Activated gamma-delta T cell treated with anti-CD3 and anti-CD28 coated beads, Interleukin-2, amount 50 U/mL, for 16 hours (primary cell): Measurements from ENCODE around the gene SMIM31.

Experiments
- DNase-seq: peaks from one replicate; pipeline ENCODE4 v3.0.0-alpha.2; 2020; ENCODE audit warnings: low read depth

Gene SMIM31

GRCh38 chr4:164753873-164754488 lies at the start of gene SMIM31:
SMIM31 (plus strand) TSS chr4:164754131; CDS start chr4:164770444, 16,313 bp downstream.
- DNase-seq: no peak

- DNase-seq: no peak
Observed at GRCh38 chr4:164706675-164707074, 47.3 kb upstream of the SMIM31 start.

- no peak for DNase-seq
Observed at GRCh38 chr4:164716901-164717300, 37.0 kb upstream of the SMIM31 start.

GRCh38 chr4:164718827-164719226 lies 35.1 kb upstream of the SMIM31 start:
- no peak for DNase-seq

- no peak for DNase-seq
Observed at GRCh38 chr4:164725066-164725465, 28.9 kb upstream of the SMIM31 start.

DNA sequence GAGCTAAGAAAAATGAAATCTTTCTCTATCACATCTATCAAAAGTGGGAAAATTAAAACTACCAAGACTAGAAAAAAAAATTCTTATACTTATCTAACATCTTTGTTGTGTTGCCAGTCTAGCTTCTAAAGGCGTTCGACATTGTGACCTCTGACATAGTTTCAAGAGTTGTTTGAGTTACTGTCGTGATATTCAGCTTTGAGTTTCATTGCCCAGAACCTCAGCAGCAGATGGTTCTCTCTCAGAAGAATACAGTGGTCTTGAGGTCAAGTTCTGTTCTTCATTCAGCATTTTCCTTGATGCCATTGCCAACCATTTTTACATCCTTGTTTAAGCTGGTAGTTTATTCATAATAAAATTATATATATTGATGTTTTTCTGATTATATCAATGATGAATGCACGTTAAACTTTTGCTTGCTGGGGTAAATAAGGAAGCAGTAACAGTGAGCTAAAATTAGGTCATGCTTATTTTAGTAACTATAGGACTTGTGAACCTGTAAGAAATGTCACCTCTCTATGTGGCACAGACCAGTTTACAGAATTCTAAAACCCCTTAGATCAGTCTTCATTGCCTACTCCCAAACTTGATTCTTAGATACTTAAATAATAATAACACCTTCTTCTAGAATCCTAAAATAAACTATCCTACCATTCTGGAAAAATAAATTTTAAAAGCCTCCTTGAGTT lies 23.1 kb upstream of the SMIM31 start:
- DNase-seq: no peak

GRCh38 chr4:164731827-164732474 lies 22.0 kb upstream of the SMIM31 start:
- DNase-seq: peak; percentile 8

GRCh38 chr4:164734484-164734883 lies 19.4 kb upstream of the SMIM31 start:
- no peak for DNase-seq

DNA sequence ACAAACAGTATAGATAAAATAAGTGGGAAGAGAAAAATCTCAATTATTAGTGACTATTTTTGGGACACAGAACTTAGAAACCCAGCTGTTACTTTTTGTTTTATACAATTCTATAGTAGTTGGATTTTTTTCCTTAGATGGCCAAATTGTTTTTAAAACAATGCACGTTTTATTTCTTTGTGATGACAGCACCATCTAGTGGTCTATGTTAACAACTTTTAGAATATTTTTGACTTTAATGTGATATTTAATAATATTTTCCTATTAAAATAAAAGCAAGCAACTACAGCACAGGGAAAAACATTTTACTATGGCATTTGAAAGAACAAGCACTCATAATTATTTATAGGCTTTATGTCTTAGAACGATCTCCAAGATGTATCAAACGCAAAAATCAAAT lies 5.6 kb upstream of the SMIM31 start:
- DNase-seq: no peak

DNA sequence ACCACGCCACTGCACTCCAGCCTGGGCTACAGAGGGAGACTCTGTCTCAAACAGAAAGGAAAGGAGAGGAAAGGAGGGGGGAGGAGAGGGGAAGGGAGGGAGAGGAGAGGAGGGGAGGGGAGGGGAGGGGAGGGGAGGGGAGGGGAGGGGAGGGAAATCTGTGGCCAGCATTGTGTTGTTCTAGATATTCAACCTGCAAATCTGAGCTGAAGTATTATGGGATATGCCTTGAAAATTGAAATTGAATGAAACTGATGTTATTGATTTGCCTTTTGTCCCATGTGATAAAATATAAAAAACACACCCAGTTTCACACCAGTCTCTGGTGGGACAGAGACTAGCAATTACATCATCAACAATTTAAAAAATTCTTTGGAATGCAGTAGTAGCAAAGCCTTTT lies 1.5 kb downstream of the SMIM31 start:
- DNase-seq: no peak

GRCh38 chr4:164756686-164757085 lies 2.8 kb downstream of the SMIM31 start:
- DNase-seq: no peak

GRCh38 chr4:164761241-164761640 lies 7.3 kb downstream of the SMIM31 start:
- no peak for DNase-seq

- no peak for DNase-seq
Observed at GRCh38 chr4:164761746-164762275, 7.9 kb downstream of the SMIM31 start.

GRCh38 chr4:164765096-164765495 lies 11.2 kb downstream of the SMIM31 start:
- DNase-seq: no peak

DNA sequence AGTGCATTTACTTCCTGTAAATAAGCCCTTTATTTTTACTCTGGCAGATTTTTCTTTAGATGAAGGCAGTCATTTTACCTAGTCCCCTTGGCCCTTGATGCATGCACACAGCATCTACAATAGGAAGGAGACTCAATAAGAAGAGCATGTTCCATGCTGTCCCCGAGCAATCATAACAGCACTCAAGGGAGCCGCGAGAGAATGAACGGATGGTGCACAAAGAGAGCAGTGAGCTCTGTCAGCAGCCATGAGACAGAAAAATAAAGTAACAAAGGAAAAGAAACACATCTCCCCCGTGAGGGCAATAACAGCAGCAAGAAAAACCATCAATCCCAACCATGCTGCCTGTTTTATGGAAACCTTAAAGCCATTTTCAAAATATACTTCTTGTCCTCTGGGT lies 11.9 kb downstream of the SMIM31 start:
- DNase-seq: no peak

- DNase-seq: no peak
Observed at GRCh38 chr4:164768516-164768915, 14.6 kb downstream of the SMIM31 start.

DNA sequence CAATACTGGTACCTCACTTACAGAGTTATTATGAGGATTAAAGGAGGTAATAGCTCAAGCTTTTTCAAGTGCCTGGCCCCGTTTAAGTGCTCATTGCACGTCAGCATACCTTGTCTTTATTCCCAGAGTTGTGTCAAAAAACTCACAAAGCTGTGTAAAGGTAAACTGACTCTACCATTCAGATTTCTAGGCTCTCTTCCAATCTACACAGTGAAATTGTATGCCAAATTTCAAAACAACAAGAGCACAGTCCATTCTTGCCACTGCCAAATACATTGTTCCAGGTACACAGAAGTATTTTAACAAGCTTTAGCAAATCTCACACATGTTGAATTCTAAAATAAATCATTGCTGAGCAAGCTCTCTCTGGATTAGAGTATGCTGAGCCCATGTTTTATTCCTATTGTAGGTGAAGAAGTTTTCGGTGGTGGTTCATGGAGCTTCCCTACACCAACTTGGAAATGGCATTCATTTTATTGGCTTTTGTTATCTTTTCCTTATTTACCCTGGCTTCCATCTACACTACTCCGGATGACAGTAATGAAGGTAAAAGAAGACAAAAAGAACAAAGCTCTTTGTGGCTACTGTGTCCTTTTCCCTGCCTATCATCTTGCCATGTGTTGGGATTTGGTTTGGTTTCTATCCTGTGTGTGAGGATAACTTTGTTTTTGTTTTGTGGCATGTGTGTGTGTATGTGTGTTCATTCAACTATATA lies 16.2 kb downstream of the SMIM31 start:
- DNase-seq: no peak

DNA sequence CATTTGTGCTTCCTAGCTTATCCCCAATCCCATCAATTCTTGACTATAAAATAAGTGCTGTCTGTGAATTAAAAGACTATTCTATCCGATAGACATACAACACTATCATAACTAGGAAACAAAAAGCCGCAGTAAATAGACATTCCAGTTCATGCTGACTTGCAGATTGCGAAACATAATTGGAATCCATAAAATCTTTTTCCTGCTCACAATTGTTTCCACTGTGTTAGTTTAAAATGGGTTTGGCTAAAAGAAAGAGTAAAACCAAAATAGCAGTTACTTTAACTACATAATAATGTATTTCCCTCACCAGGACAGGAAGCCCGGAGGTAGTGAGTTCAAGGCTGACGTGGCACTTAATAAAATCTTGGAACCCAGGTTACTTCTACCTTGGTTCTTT lies 17.2 kb downstream of the SMIM31 start:
- no peak for DNase-seq

DNA sequence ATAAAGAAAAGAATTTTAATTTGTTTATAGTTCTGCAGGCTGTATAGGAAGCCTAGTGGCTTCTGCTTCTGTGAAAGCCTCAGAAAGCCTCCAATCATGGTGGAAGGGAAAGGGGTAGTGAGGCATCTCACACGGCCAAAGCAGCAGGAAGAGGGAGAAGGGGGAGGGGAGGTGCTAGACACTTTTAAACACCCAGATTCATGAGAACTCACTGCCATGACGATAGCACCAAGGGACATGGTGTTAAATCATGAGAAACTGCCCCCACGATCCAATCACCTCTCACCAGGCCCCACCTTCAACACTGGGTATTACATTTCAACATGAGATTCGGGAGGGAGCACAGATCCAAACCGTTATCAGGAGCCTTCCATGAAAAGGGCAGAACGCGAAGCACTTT lies 18.1 kb downstream of the SMIM31 start:
- DNase-seq: no peak

- DNase-seq: no peak
Observed at GRCh38 chr4:164779080-164779479, 25.1 kb downstream of the SMIM31 start.

DNA sequence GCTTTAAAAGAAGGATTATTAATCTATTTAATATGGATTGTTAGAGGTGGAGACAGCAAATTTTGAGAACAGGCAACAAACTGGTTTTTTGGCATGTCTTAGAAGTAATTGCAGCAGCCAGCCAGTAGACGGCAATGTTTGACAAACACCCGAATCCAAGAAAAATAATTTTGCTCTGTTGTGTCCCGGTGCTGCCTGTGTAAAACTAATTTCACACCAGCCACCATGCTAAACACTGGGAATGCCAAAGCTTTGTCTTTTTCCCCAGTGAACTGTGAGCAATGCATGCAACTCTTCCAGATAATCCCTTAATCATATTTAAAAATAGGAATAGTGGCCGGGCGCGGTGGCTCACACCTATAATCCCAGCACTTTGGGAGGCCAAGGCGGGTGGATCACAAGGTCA lies 25.9 kb downstream of the SMIM31 start:
- no peak for DNase-seq

DNA sequence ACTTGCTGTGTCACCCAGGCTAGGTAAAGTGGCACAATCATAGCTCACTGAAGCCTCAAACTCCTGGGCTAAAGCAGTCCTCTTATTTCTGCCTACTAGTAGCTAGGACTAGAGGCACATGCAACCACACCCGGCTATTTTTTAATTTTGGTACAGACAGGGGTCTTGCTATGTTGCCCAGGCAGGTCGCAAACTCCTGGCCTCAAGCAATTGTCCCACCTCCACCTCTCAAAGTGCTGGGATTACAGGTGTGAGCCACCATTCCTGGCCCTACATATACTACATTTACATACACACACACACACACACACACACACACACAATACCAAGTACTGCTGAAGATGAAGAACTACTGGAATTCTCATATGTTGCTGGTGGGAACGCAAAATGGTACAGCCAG lies 26.9 kb downstream of the SMIM31 start:
- DNase-seq: no peak

DNA sequence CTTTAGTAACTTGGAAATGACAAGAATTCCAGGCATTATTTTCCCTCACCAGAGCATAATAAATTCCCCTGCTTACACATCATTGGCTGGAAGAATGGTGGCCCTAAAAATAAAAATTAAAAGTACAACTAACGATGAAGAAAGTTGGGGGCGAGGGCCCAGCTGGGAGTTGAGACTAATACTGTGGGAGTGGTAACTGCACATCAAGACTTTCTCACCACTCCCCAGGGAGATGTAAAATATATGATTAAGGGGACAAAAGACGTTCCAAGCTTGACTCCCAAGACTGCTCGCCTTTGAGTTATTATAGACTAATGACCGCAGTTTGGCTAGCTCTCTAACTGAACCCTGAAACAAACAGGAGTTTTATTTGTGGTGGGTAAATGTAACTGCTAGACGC lies 30.0 kb downstream of the SMIM31 start:
- DNase-seq: no peak
